MM.1S (cell line): ENCODE data around the gene CALML4.

Experiments used
- DNase-seq: peaks from one replicate; pipeline ENCODE4 v3.0.0-alpha.2; 2015
- H2AFZ ChIP-seq: fragments of 300-600 bp; sonication (generic); 2 replicates; pipeline ENCODE4 v1.6.0; 2016; ENCODE audit warnings: antibody characterized with exemption, low read length
- H3F3A ChIP-seq: fragments of 300-600 bp; sonication (generic); 2 replicates; pipeline ENCODE4 v1.6.1; 2016; ENCODE audit warnings: mild to moderate bottlenecking, antibody characterized with exemption, low read length, moderate library complexity, mixed read lengths; ENCODE audit not compliant: insufficient read depth
- H3K27ac ChIP-seq: fragments of 300-600 bp; sonication (generic); 2 replicates; pipeline ENCODE4 v1.5.1; 2016; ENCODE audit warnings: mild to moderate bottlenecking, low read length
- H3K27me3 ChIP-seq: fragments of 300-600 bp; sonication (generic); replicated peaks from 2 replicates; pipeline ENCODE4 v1.6.0; 2016; ENCODE audit warnings: low read length; ENCODE audit not compliant: insufficient read depth
- H3K36me3 ChIP-seq: fragments of 300-600 bp; sonication (generic); replicated peaks from 2 replicates; pipeline ENCODE4 v1.6.1; 2016; ENCODE audit warnings: mild to moderate bottlenecking, low read length, mixed read lengths; ENCODE audit not compliant: insufficient read depth
- H3K4me1 ChIP-seq: fragments of 300-600 bp; sonication (generic); 2 replicates; pipeline ENCODE4 v1.6.1; 2016; ENCODE audit warnings: low read length, mixed read lengths
- H3K4me2 ChIP-seq: fragments of 300-600 bp; sonication (generic); 2 replicates; pipeline ENCODE4 v1.6.0; 2016; ENCODE audit warnings: low read depth, low read length
- H3K4me3 ChIP-seq: fragments of 300-600 bp; sonication (generic); 2 replicates; pipeline ENCODE4 v1.5.1; 2016; ENCODE audit warnings: low read length, mixed read lengths
- H3K79me2 ChIP-seq: fragments of 300-600 bp; sonication (generic); 2 replicates; pipeline ENCODE4 v1.6.1; 2016; ENCODE audit warnings: mixed run types, low read length, mixed read lengths
- H3K9ac ChIP-seq: fragments of 300-600 bp; sonication (generic); 2 replicates; pipeline ENCODE4 v1.6.1; 2016; ENCODE audit warnings: low read length, mixed read lengths
- H3K9me2 ChIP-seq: fragments of 300-600 bp; sonication (generic); replicated peaks from 2 replicates; pipeline ENCODE4 v1.6.1; 2016; ENCODE audit warnings: mild to moderate bottlenecking, low read length, mixed read lengths; ENCODE audit not compliant: insufficient read depth
- H3K9me3 ChIP-seq: fragments of 300-600 bp; sonication (generic); replicated peaks from 2 replicates; pipeline ENCODE4 v1.6.1; 2016; ENCODE audit warnings: mild to moderate bottlenecking, low read length, mixed read lengths; ENCODE audit not compliant: insufficient read depth
- H4K20me1 ChIP-seq: fragments of 300-600 bp; sonication (generic); 2 replicates; pipeline ENCODE4 v1.6.1; 2016; ENCODE audit warnings: mild to moderate bottlenecking, low read length, moderate library complexity, mixed read lengths; ENCODE audit not compliant: insufficient read depth
- CTCF ChIP-seq: fragments of 300-600 bp; sonication (generic); IDR thresholded peaks from 2 replicates; pipeline ENCODE4 v1.5.1; 2016; ENCODE audit warnings: antibody characterized with exemption, low read length, mixed read lengths
- EZH2 ChIP-seq: fragments of 300-600 bp; sonication (generic); optimal IDR thresholded peaks from 2 replicates; pipeline ENCODE3; 2017; ENCODE audit warnings: low read depth, mild to moderate bottlenecking, antibody characterized with exemption, low read length, mixed read lengths
- EZH2phosphoT487 ChIP-seq: fragments of 300-600 bp; sonication (generic); IDR thresholded peaks from 2 replicates; pipeline ENCODE4 v1.6.1; 2018; ENCODE audit warnings: antibody characterized with exemption, low read length

The CALML4 gene

GRCh38 chr15:68163191-68163590, 41.9 kb downstream of the CALML4 start:
- no peak for DNase-seq
- no peaks in the 10 kb centered on the region; the same call in 1 of the 2 replicates for H3F3A ChIP-seq
- H3K36me3 ChIP-seq = no peaks in the 10 kb centered on the region; the same call in 1 of the 2 replicates
- no peak overlapping the region for H3K27ac ChIP-seq
- H3K4me1 ChIP-seq = no peaks in the 10 kb centered on the region
- no peaks in the 10 kb centered on the region for H3K9me2 ChIP-seq
- H4K20me1 ChIP-seq = no peaks in the 10 kb centered on the region
- H3K27me3 ChIP-seq = no peaks in the 10 kb centered on the region
- no peaks in the 10 kb centered on the region for H3K9me3 ChIP-seq
- TF ChIP-seq EZH2phosphoT487 (no peak), CTCF (no peak), EZH2 (no peak)
- no peak overlapping the region for H3K4me2 ChIP-seq
- no peak overlapping the region for H3K4me3 ChIP-seq
- no peak overlapping the region for H2AFZ ChIP-seq
- peaks cover 7% of the 10 kb centered on the region; the same call in 1 of the 2 replicates for H3K79me2 ChIP-seq
- H3K9ac ChIP-seq = no peak overlapping the region

GRCh38 chr15:68158046-68158628, 47.0 kb downstream of the CALML4 start:
- Histone ChIP-seq H3K9me2 (no peaks in the 10 kb centered on the region), H4K20me1 (no peaks in the 10 kb centered on the region), H3K79me2 (peaks cover 24% of the 10 kb centered on the region), H3K4me2 (no peak overlapping the region), H3K4me1 (peaks cover 12% of the 10 kb centered on the region), H3K4me3 (no peak overlapping the region), H3K27ac (no peak overlapping the region), H3F3A (peaks cover 7% of the 10 kb centered on the region; the same call in 1 of the 2 replicates), H3K27me3 (no peaks in the 10 kb centered on the region), H2AFZ (no peak overlapping the region), H3K9ac (no peak overlapping the region), H3K36me3 (no peaks in the 10 kb centered on the region; the same call in 1 of the 2 replicates), H3K9me3 (no peaks in the 10 kb centered on the region)
- no peak for TF ChIP-seq CTCF
- no peak for TF ChIP-seq EZH2phosphoT487
- TF ChIP-seq EZH2 = no peak
- DNase-seq = no peak

- H3K9me3 ChIP-seq = no peaks in the 10 kb centered on the region
- H3K4me2 ChIP-seq = no peak overlapping the region
- no peaks in the 10 kb centered on the region for H3K27me3 ChIP-seq
- H3K36me3 ChIP-seq = peaks cover 4% of the 10 kb centered on the region; the same call in 1 of the 2 replicates
- peaks cover 12% of the 10 kb centered on the region for H3K4me1 ChIP-seq
- DNase-seq = no peak
- no peaks in the 10 kb centered on the region for H4K20me1 ChIP-seq
- H2AFZ ChIP-seq = no peak overlapping the region
- H3K9me2 ChIP-seq = no peaks in the 10 kb centered on the region
- peaks cover 10% of the 10 kb centered on the region; the same call in 1 of the 2 replicates for H3F3A ChIP-seq
- H3K27ac ChIP-seq = no peak overlapping the region
- TF ChIP-seq EZH2 = no peak
- no peak for TF ChIP-seq CTCF
- TF ChIP-seq EZH2phosphoT487 = no peak
- no peak overlapping the region for H3K4me3 ChIP-seq
- peaks cover 33% of the 10 kb centered on the region for H3K79me2 ChIP-seq
- no peak overlapping the region for H3K9ac ChIP-seq
Measured at GRCh38 chr15:68157074-68157473, 48.1 kb downstream of the CALML4 start.
